CD8-positive, alpha-beta memory T cell (primary cell): ENCODE measurements around the gene GLA. TPM values are rescaled to one million over a fixed set of nuclear protein-coding genes. Genes with fewer than 3 reads are reported as not detected.
A peak's percentile ranks its signal among the peaks of the same experiment; 100 is the strongest.

Experiments
- CTCF ChIA-PET: fragments of 350-600 bp; sonication (Branson Sonifier 250); formaldehyde crosslinking; loops from one replicate; lab custom pipeline; 2021; ENCODE audit warnings: antibody characterized with exemption; lab: Charles Lee
- POLR2A ChIA-PET: fragments of 350-600 bp; sonication (Branson Sonifier 250); formaldehyde crosslinking; loops from one replicate; lab custom pipeline; 2021; ENCODE audit warnings: antibody characterized with exemption; lab: Charles Lee
- DNase-seq, 5 donors: peaks; one replicate each; pipeline versions ENCODE4 v3.0.0 to v3.0.0-alpha.2; 2020 to 2022; ENCODE audit warnings: mixed read lengths in 1 of 5
- H3K27ac ChIP-seq: one replicate; pipeline ENCODE4 v1.7.0; 2013; ENCODE audit warnings: low read depth, mild to moderate bottlenecking, low read length, moderate library complexity
- H3K27me3 ChIP-seq: 2 replicates; pipeline ENCODE4 v1.7.0; 2013; ENCODE audit warnings: low read length, mild to moderate bottlenecking; ENCODE audit not compliant: insufficient read depth, poor library complexity, severe bottlenecking
- H3K36me3 ChIP-seq: 2 replicates; pipeline ENCODE4 v1.7.0; 2013; ENCODE audit warnings: mild to moderate bottlenecking, low read length, moderate library complexity; ENCODE audit not compliant: insufficient read depth
- H3K4me1 ChIP-seq: 2 replicates; pipeline ENCODE4 v1.7.0; 2013; ENCODE audit warnings: mild to moderate bottlenecking, low read length, moderate library complexity; ENCODE audit not compliant: insufficient read depth
- H3K4me3 ChIP-seq: 2 replicates; pipeline ENCODE4 v1.7.0; 2013; ENCODE audit warnings: mild to moderate bottlenecking, low read length
- H3K9me3 ChIP-seq: 2 replicates; pipeline ENCODE4 v1.7.0; 2013; ENCODE audit warnings: mild to moderate bottlenecking, low read length
- H3K27ac Mint-ChIP-seq, 8 donors: one replicate each; pipeline ENCODE4 v1.8.0; 2020 to 2021; ENCODE audit warnings: mixed read lengths in 8 of 8, mild to moderate bottlenecking in 6 of 8, inconsistent platforms in 3 of 8, moderate library complexity in 3 of 8
- H3K27me3 Mint-ChIP-seq, 2 donors: one replicate each; pipeline ENCODE4 v1.8.0; 2020 to 2021; ENCODE audit warnings: mixed read lengths in 2 of 2, mild to moderate bottlenecking in 1 of 2, moderate library complexity in 1 of 2
- H3K36me3 Mint-ChIP-seq, 3 donors: one replicate each; pipeline ENCODE4 v1.8.0; 2020 to 2021; ENCODE audit warnings: mixed read lengths in 3 of 3, inconsistent platforms in 1 of 3, mild to moderate bottlenecking in 1 of 3
- H3K4me1 Mint-ChIP-seq, 3 donors: one replicate each; pipeline ENCODE4 v1.8.0; 2020 to 2021; ENCODE audit warnings: mixed read lengths in 3 of 3, inconsistent platforms in 1 of 3, mild to moderate bottlenecking in 1 of 3
- H3K4me3 Mint-ChIP-seq, 7 donors: one replicate each; pipeline ENCODE4 v1.8.0; 2020 to 2021; ENCODE audit warnings: mixed read lengths in 7 of 7, mild to moderate bottlenecking in 6 of 7, moderate library complexity in 4 of 7, inconsistent platforms in 2 of 7
- H3K9me3 Mint-ChIP-seq, 5 donors: one replicate each; pipeline ENCODE4 v1.8.0; 2020 to 2022; ENCODE audit warnings: mixed read lengths in 5 of 5, mild to moderate bottlenecking in 3 of 5, moderate library complexity in 2 of 5, inconsistent platforms in 1 of 5
- polyA plus RNA-seq: library from polyadenylated mRNA; unstranded; fragments of 300-500 nt; fragmentation: Illumina TruSeq; gene quantifications from one replicate; pipeline ENCODE4 v1.2.3, GENCODE V29; 2021
- total RNA-seq, 2 experiments: library from RNA; stranded (reverse); gene quantifications; one replicate each; pipeline ENCODE4 v1.2.3, GENCODE V29; 2021

The GLA gene
- total and polyA plus RNA-seq, 3 experiments from 2014 or later, result 17.0 to 44.2 (median 43.3) TPM

- H3K27me3 Mint-ChIP-seq, result peaks cover 7 to 15% of the 10 kb centered on the region in 2 donors
- no peak overlapping the region for H3K27ac ChIP-seq
- no peak for DNase-seq
- H3K4me3 Mint-ChIP-seq, result no peak overlapping the region
- no peaks in the 10 kb centered on the region for H3K36me3 Mint-ChIP-seq
- H3K27ac Mint-ChIP-seq, result no peak overlapping the region
- ChIA-PET POLR2A (no interaction called here), CTCF (no interaction called here)
- no peaks in the 10 kb centered on the region for H3K9me3 ChIP-seq
- no peaks in the 10 kb centered on the region for H3K9me3 Mint-ChIP-seq
- no peak overlapping the region for H3K4me3 ChIP-seq
- H3K4me1 ChIP-seq, result no peaks in the 10 kb centered on the region
- H3K27me3 ChIP-seq, result no peaks in the 10 kb centered on the region
- H3K36me3 ChIP-seq, result no peaks in the 10 kb centered on the region
- H3K4me1 Mint-ChIP-seq, result no peaks in the 10 kb centered on the region
Observed at GRCh38 chrX:101362116-101362515, 45.6 kb downstream of the GLA start.

GRCh38 chrX:101360390-101360789 lies 47.3 kb downstream of the GLA start:
- H3K4me3 ChIP-seq, result no peak overlapping the region
- no peak overlapping the region for H3K4me3 Mint-ChIP-seq
- H3K9me3 Mint-ChIP-seq, result no peaks in the 10 kb centered on the region
- H3K27ac Mint-ChIP-seq, result no peak overlapping the region
- H3K27ac ChIP-seq, result no peak overlapping the region
- no peaks in the 10 kb centered on the region for H3K4me1 ChIP-seq
- H3K27me3 Mint-ChIP-seq, result peaks cover 13 to 14% of the 10 kb centered on the region in 2 donors
- ChIA-PET CTCF (no interaction called here), POLR2A (no interaction called here)
- H3K27me3 ChIP-seq, result no peaks in the 10 kb centered on the region
- no peak for DNase-seq
- H3K36me3 ChIP-seq, result no peaks in the 10 kb centered on the region
- no peaks in the 10 kb centered on the region for H3K36me3 Mint-ChIP-seq
- H3K4me1 Mint-ChIP-seq, result no peaks in the 10 kb centered on the region
- H3K9me3 ChIP-seq, result no peaks in the 10 kb centered on the region

GRCh38 chrX:101359966-101360365 lies 47.8 kb downstream of the GLA start:
- CTCF ChIA-PET, result no interaction called here

GRCh38 chrX:101357166-101357795 lies 50.4 kb downstream of the GLA start:
- Mint-ChIP-seq H3K4me1 (no peaks in the 10 kb centered on the region), H3K27me3 (peaks cover 13 to 16% of the 10 kb centered on the region in 2 donors), H3K9me3 (no peaks in the 10 kb centered on the region), H3K36me3 (no peaks in the 10 kb centered on the region), H3K4me3 (no peak overlapping the region), H3K27ac (no peak overlapping the region)
- no peaks in the 10 kb centered on the region for H3K36me3 ChIP-seq
- H3K4me1 ChIP-seq, result no peaks in the 10 kb centered on the region
- no peak overlapping the region for H3K27ac ChIP-seq
- H3K27me3 ChIP-seq, result no peaks in the 10 kb centered on the region
- POLR2A ChIA-PET, result no interaction called here
- no peaks in the 10 kb centered on the region for H3K9me3 ChIP-seq
- no peak overlapping the region for H3K4me3 ChIP-seq
- CTCF ChIA-PET, result no interaction called here
- no peak for DNase-seq

More at GRCh38 chrX:101359966-101360365, 47.8 kb downstream of the GLA start:
- H3K9me3 Mint-ChIP-seq, result no peaks in the 10 kb centered on the region
- H3K27ac ChIP-seq, result no peak overlapping the region
- no peaks in the 10 kb centered on the region for H3K27me3 ChIP-seq
- H3K27ac Mint-ChIP-seq, result no peak overlapping the region
- no peak overlapping the region for H3K4me3 ChIP-seq
- DNase-seq, result no peak
- no peaks in the 10 kb centered on the region for H3K9me3 ChIP-seq
- no peaks in the 10 kb centered on the region for H3K36me3 Mint-ChIP-seq
- H3K36me3 ChIP-seq, result no peaks in the 10 kb centered on the region
- no peaks in the 10 kb centered on the region for H3K4me1 Mint-ChIP-seq
- no peaks in the 10 kb centered on the region for H3K4me1 ChIP-seq
- POLR2A ChIA-PET, result no interaction called here
- H3K4me3 Mint-ChIP-seq, result no peak overlapping the region
- H3K27me3 Mint-ChIP-seq, result peaks cover 13 to 16% of the 10 kb centered on the region in 2 donors

- H3K4me1 ChIP-seq, result no peaks in the 10 kb centered on the region
- peak overlapping the region; percentile 88 for H3K4me3 ChIP-seq
- H3K27ac ChIP-seq, result peak overlapping the region; percentile 74
- Mint-ChIP-seq H3K9me3 (no peaks in the 10 kb centered on the region), H3K36me3 (peaks cover 0 to 10% (median 1%) of the 10 kb centered on the region in 3 donors), H3K27ac (peak overlapping the region; percentile 87 to 96 (median 91)), H3K4me3 (peak overlapping the region; percentile 88 to 97 (median 92)), H3K4me1 (peaks cover 14 to 22% (median 15%) of the 10 kb centered on the region in 3 donors), H3K27me3 (peaks cover 0 to 6% of the 10 kb centered on the region in 2 donors)
- ChIA-PET POLR2A (interaction anchor here (1.2 to 1.8 kb wide), 3 partner anchors 42 to 582 kb away, joined by 3 to 8 read pairs (median 5); partner anchors contain the start of genes GLA, HNRNPH2, RPL36A and ZMAT1), CTCF (interaction anchor here (1.0 to 2.9 kb wide), 2 partner anchors 9 to 41 kb away, joined by 3 to 12 read pairs; partner anchors contain the start of gene RPL36A)
- no peaks in the 10 kb centered on the region for H3K36me3 ChIP-seq
- H3K27me3 ChIP-seq, result no peaks in the 10 kb centered on the region
- no peaks in the 10 kb centered on the region for H3K9me3 ChIP-seq
- no peak for DNase-seq
Observed at GRCh38 chrX:101349193-101349562, 58.5 kb downstream of the GLA start.

- Histone ChIP-seq H3K4me1 (no peaks in the 10 kb centered on the region), H3K9me3 (no peaks in the 10 kb centered on the region), H3K27me3 (no peaks in the 10 kb centered on the region), H3K27ac (peak within 1 kb of the TSS; percentile 74), H3K4me3 (peak within 1 kb of the TSS; percentile 88), H3K36me3 (no peaks in the 10 kb centered on the region)
- H3K27me3 Mint-ChIP-seq, result peaks cover 0 to 6% of the 10 kb centered on the region in 2 donors
- CTCF ChIA-PET, result interaction anchor here (1.0 to 2.9 kb wide), 2 partner anchors 10 to 42 kb away, joined by 3 to 12 read pairs; partner anchors contain the start of gene RPL36A
- peaks cover 0 to 12% (median 1%) of the 10 kb centered on the region in 3 donors for H3K36me3 Mint-ChIP-seq
- no peaks in the 10 kb centered on the region for H3K9me3 Mint-ChIP-seq
- H3K4me1 Mint-ChIP-seq, result peaks cover 14 to 22% (median 15%) of the 10 kb centered on the region in 3 donors
- POLR2A ChIA-PET, result interaction anchor here (1.2 to 1.8 kb wide), 4 partner anchors 42 to 583 kb away, joined by 3 to 8 read pairs (median 4); partner anchors contain the start of genes GLA, HNRNPH2, RPL36A and ZMAT1
- H3K4me3 Mint-ChIP-seq, result peak within 1 kb of the TSS; percentile 88 to 97 (median 92)
- H3K27ac Mint-ChIP-seq, result peak within 1 kb of the TSS; percentile 87 to 96 (median 91)
- peak; percentile 64 to 81 (median 71) for DNase-seq
Observed at GRCh38 chrX:101348452-101349192, 59.1 kb downstream of the GLA start, which contains the start of gene TIMM8A. TSS of gene TIMM8A (minus strand) at chrX:101348742. CDS start at chrX:101348664, 78 bp downstream.

GRCh38 chrX:101347859-101348451 lies 59.8 kb downstream of the GLA start:
- H3K4me1 Mint-ChIP-seq, result peaks cover 14 to 22% (median 15%) of the 10 kb centered on the region in 3 donors
- no peaks in the 10 kb centered on the region for H3K9me3 ChIP-seq
- peak overlapping the region; percentile 88 for H3K4me3 ChIP-seq
- H3K27ac Mint-ChIP-seq, result peak overlapping the region; percentile 87 to 96 (median 91)
- no peaks in the 10 kb centered on the region for H3K4me1 ChIP-seq
- H3K27ac ChIP-seq, result peak overlapping the region; percentile 74
- POLR2A ChIA-PET, result interaction anchor here (1.2 to 1.8 kb wide), 4 partner anchors 43 to 584 kb away, joined by 3 to 8 read pairs (median 4); partner anchors contain the start of genes GLA, HNRNPH2, RPL36A and ZMAT1
- H3K27me3 ChIP-seq, result no peaks in the 10 kb centered on the region
- no peaks in the 10 kb centered on the region for H3K36me3 ChIP-seq
- H3K27me3 Mint-ChIP-seq, result peaks cover 0 to 6% of the 10 kb centered on the region in 2 donors
- CTCF ChIA-PET, result interaction anchor here (2.9 kb wide), 1 partner anchor 43 kb away, joined by 12 read pairs; the partner anchor contains the start of gene RPL36A
- H3K4me3 Mint-ChIP-seq, result peak overlapping the region; percentile 88 to 97 (median 92)
- DNase-seq, result peak in 1 of 5 donors; percentile 2
- H3K36me3 Mint-ChIP-seq, result peaks cover 0 to 15% (median 1%) of the 10 kb centered on the region in 3 donors
- no peaks in the 10 kb centered on the region for H3K9me3 Mint-ChIP-seq
